ENCODE measurements around the gene BRD2.

BRD2 gene

GRCh38 chr6:32949113-32949512 lies 19.3 kb upstream of the BRD2 start:
- DNase-seq (ENCODE audit: low read depth): no peak

- DNase-seq (ENCODE audit: low read depth): no peak
These were observed 18.4 kb upstream of the BRD2 start for GRCh38 chr6:32950010-32950409.

- no peak for DNase-seq (ENCODE audit: low read depth)
These were observed 17.9 kb upstream of the BRD2 start for GRCh38 chr6:32950449-32950848.

GRCh38 chr6:32952817-32953739 lies 15.3 kb upstream of the BRD2 start, which contains the start of gene HLA-DMA:
Gene HLA-DMA, minus strand, starts transcription at chr6:32953097. Its CDS starts 61 bp downstream, at chr6:32953036.
- peak; percentile 69 for DNase-seq (ENCODE audit: low read depth)

GRCh38 chr6:32953775-32954174 lies 14.6 kb upstream of the BRD2 start:
- no peak for DNase-seq (ENCODE audit: low read depth)

- no peak for DNase-seq (ENCODE audit: low read depth)
These were observed 14.1 kb upstream of the BRD2 start for GRCh38 chr6:32954267-32954666.

- DNase-seq (ENCODE audit: low read depth): no peak
These were observed 13.2 kb upstream of the BRD2 start for GRCh38 chr6:32954986-32955802.

GRCh38 chr6:32956176-32956575 lies 12.2 kb upstream of the BRD2 start:
- no peak for DNase-seq (ENCODE audit: low read depth)

GRCh38 chr6:32960563-32960962 lies 7.8 kb upstream of the BRD2 start:
- DNase-seq (ENCODE audit: low read depth): no peak

GRCh38 chr6:32962213-32962826 lies 6.1 kb upstream of the BRD2 start:
- no peak for DNase-seq (ENCODE audit: low read depth)

GRCh38 chr6:32963866-32964265 lies 4.5 kb upstream of the BRD2 start:
- no peak for DNase-seq (ENCODE audit: low read depth)

- no peak for DNase-seq (ENCODE audit: low read depth)
These were observed 3.6 kb upstream of the BRD2 start for GRCh38 chr6:32964776-32965175.

GRCh38 chr6:32967151-32968091 lies 973 bp upstream of the BRD2 start:
- no peak for DNase-seq (ENCODE audit: low read depth)

- DNase-seq (ENCODE audit: low read depth): peak; percentile 80
These were observed 682 bp downstream of the BRD2 start for GRCh38 chr6:32968867-32969684.

- peak; percentile 92 for DNase-seq (ENCODE audit: low read depth)
These were observed 1.5 kb downstream of the BRD2 start for GRCh38 chr6:32969685-32970412.

- DNase-seq (ENCODE audit: low read depth): peak; percentile 53
These were observed 2.2 kb downstream of the BRD2 start for GRCh38 chr6:32970413-32971241.

- DNase-seq (ENCODE audit: low read depth): no peak
These were observed 2.8 kb downstream of the BRD2 start for GRCh38 chr6:32971242-32971580.

- peak; percentile 99 for DNase-seq (ENCODE audit: low read depth)
These were observed 3.4 kb downstream of the BRD2 start for GRCh38 chr6:32971581-32972352.
